Neutrophil (primary cell): ENCODE results near the gene MYH15.

Experiments
- H3K27ac ChIP-seq: fragments of 200-600 bp; sonication (generic); 2 replicates; pipeline ENCODE4 v1.5.1; 2016; ENCODE audit warnings: mild to moderate bottlenecking, moderate library complexity
- H3K27me3 ChIP-seq: fragments of 200-600 bp; sonication (generic); 2 replicates; pipeline ENCODE4 v1.6.0; 2016; ENCODE audit warnings: mild to moderate bottlenecking
- H3K36me3 ChIP-seq: fragments of 200-600 bp; sonication (generic); 2 replicates; pipeline ENCODE4 v1.5.1; 2017
- H3K4me1 ChIP-seq, 2 experiments: fragments of 200-600 bp in 1 of 2; sonication (generic) in 1 of 2; 1 replicate in 1 of 2; 2 replicates in 1 of 2; pipeline versions ENCODE4 v1.5.1 to v1.6.1; 2013 to 2016; ENCODE audit warnings: low read depth in 1 of 2, low read length in 1 of 2, mild to moderate bottlenecking in 1 of 2, moderate library complexity in 1 of 2; ENCODE audit not compliant: control insufficient read depth in 1 of 2, insufficient read depth in 1 of 2
- H3K4me3 ChIP-seq, 2 experiments: fragments of 200-600 bp in 1 of 2; sonication (generic) in 1 of 2; 1 replicate in 1 of 2; 2 replicates in 1 of 2; pipeline ENCODE4 v1.5.1; 2013 to 2016; ENCODE audit warnings: low read depth in 1 of 2, low read length in 1 of 2, mild to moderate bottlenecking in 1 of 2, moderate library complexity in 1 of 2
- H3K9me3 ChIP-seq: fragments of 200-600 bp; sonication (generic); 2 replicates; pipeline ENCODE4 v1.5.1; 2016
- CTCF ChIP-seq: fragments of 200-600 bp; sonication (generic); IDR thresholded peaks from 2 replicates; pipeline ENCODE4 v1.5.1; 2016; ENCODE audit warnings: antibody characterized with exemption

MYH15 gene

GRCh38 chr3:108396336-108396735 lies 114.1 kb downstream of the MYH15 start:
- TF ChIP-seq CTCF, result no peak
- no peak overlapping the region for H3K4me3 ChIP-seq
- no peaks in the 10 kb centered on the region for H3K27me3 ChIP-seq
- H3K36me3 ChIP-seq, result no peaks in the 10 kb centered on the region
- H3K4me1 ChIP-seq, result peaks cover 0 to 9% of the 10 kb centered on the region in 2 experiments
- H3K27ac ChIP-seq, result no peak overlapping the region
- H3K9me3 ChIP-seq, result no peaks in the 10 kb centered on the region

- no peak for TF ChIP-seq CTCF
- no peaks in the 10 kb centered on the region for H3K9me3 ChIP-seq
- no peak overlapping the region for H3K4me3 ChIP-seq
- peaks cover 0 to 9% of the 10 kb centered on the region in 2 experiments for H3K4me1 ChIP-seq
- H3K36me3 ChIP-seq, result no peaks in the 10 kb centered on the region
- H3K27me3 ChIP-seq, result no peaks in the 10 kb centered on the region
- H3K27ac ChIP-seq, result no peak overlapping the region
Measured at GRCh38 chr3:108394563-108394962, 115.8 kb downstream of the MYH15 start.

- Histone ChIP-seq H3K9me3 (no peaks in the 10 kb centered on the region), H3K27me3 (no peaks in the 10 kb centered on the region), H3K27ac (no peak overlapping the region), H3K4me1 (peaks cover 0 to 9% of the 10 kb centered on the region in 2 experiments), H3K4me3 (no peak overlapping the region), H3K36me3 (no peaks in the 10 kb centered on the region)
- no peak for TF ChIP-seq CTCF
Measured at GRCh38 chr3:108394016-108394415, 116.4 kb downstream of the MYH15 start.

DNA sequence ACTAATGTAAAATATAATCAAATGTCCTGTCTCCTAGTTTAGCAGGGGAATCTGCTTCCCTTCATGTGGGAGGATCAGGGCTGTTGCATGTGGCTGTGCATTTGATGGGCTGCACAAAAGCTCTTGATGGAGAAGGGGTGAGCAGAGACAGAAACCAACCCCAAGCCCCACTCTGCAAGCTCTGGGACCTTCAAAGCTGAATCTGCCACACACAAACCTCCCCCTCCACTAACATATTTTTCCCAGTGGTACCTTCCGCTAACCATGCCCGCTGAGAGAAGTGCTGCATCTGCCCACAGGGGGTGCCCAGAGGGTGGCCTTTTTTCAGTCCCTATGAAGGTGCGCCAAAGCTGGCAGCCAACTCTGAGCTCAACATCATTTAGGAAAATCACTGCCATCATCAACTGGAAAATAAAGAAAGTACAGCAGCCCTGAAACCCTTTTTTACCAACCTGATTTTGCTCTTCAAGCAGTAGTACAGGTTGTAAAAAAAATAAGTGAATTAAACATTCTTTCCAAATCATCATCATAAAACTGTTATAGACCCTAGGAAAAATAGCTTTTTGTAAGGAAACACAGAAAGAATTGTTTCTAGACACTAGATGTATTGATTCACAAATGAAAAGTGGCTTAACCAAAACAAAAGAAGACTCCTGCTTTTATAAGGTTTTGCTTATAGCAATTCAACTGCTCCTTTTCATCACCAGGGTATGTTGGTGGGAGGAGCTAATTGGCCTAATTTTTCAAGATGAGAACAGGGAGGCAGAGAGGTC lies 117.1 kb downstream of the MYH15 start:
- no peak overlapping the region for H3K27ac ChIP-seq
- no peak for TF ChIP-seq CTCF
- no peaks in the 10 kb centered on the region for H3K36me3 ChIP-seq
- H3K27me3 ChIP-seq, result no peaks in the 10 kb centered on the region
- peaks cover 0 to 9% of the 10 kb centered on the region in 2 experiments for H3K4me1 ChIP-seq
- H3K9me3 ChIP-seq, result no peaks in the 10 kb centered on the region
- H3K4me3 ChIP-seq, result no peak overlapping the region

DNA sequence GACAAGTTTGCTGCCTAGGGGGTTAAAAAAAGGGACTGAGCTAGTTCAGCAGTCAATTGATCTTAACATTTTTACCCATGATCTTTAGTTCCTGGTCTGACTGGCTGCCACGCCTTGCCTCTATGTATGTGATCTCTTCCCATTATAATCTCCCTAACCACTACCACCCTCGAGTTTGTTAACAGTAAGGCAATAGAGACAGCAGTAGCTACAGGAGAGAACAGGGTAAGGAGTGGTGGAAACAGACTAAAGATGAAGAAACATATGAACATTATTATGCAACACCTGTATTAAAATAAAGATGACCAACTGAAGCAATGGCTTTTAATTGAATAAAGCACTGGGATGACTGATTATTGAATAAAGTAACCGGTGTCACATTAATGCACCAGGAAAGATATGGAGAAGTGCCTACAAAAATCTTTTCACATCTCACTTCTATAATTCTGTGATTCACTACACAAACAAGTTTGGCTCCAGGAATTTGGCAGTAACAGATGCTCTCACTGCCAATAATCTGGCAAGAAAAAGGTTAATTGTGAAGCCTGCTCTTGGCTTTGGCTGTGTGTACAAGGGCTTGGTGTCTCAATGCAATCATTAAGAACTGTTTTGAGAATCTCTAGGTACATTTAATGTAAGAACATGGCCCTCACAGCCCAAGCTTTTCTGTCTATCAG lies 118.3 kb downstream of the MYH15 start:
- Histone ChIP-seq H3K4me1 (peaks cover 0 to 9% of the 10 kb centered on the region in 2 experiments), H3K27ac (no peak overlapping the region), H3K36me3 (no peaks in the 10 kb centered on the region), H3K27me3 (no peaks in the 10 kb centered on the region), H3K4me3 (no peak overlapping the region), H3K9me3 (no peaks in the 10 kb centered on the region)
- TF ChIP-seq CTCF, result no peak
